ENCODE measurements around the gene ADAMTSL3.
"Not testable (repeated sequence)": the region's sequence is repeated elsewhere in the genome, so short reads cannot be mapped to it uniquely, and the experiment has no call there.

ADAMTSL3 gene

DNA sequence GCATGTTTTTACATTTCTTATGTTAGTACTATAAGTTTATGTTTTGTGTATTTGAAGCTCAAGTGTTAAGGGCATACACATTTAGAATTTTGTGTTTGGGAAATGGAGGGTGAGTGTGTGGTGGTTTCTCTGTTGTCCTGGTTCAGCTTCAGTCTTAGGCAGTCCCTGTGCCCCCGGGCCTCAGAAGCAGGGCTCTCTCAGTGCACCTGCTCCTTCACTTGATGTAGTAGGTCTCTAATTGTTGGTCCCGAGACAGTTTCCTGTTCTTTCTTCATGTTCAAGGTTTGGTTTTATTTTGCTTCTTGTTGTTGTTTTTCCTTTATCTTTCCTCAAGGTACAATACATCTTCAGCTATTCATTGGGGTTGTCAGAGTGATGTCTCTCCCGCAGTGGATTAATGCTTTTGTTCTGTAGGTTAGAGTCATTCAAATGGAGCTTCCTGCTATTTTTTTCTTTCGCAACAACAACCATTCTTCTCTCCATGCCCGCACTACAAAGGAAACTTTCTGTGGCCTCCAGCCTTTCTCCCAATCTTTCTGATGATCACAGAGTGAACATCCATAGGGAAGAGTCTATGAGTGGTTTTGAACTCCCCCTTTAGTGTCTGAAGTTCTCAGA, 403.9 kb downstream of the ADAMTSL3 start:
- no peak overlapping the region for H3K4me2 ChIP-seq (ENCODE audit: low read length)
- H4K20me1 ChIP-seq (ENCODE audit: control insufficient read depth, insufficient read depth, low read depth, low read length), result no peaks in the 10 kb centered on the region
- TF ChIP-seq, protein P1, sequence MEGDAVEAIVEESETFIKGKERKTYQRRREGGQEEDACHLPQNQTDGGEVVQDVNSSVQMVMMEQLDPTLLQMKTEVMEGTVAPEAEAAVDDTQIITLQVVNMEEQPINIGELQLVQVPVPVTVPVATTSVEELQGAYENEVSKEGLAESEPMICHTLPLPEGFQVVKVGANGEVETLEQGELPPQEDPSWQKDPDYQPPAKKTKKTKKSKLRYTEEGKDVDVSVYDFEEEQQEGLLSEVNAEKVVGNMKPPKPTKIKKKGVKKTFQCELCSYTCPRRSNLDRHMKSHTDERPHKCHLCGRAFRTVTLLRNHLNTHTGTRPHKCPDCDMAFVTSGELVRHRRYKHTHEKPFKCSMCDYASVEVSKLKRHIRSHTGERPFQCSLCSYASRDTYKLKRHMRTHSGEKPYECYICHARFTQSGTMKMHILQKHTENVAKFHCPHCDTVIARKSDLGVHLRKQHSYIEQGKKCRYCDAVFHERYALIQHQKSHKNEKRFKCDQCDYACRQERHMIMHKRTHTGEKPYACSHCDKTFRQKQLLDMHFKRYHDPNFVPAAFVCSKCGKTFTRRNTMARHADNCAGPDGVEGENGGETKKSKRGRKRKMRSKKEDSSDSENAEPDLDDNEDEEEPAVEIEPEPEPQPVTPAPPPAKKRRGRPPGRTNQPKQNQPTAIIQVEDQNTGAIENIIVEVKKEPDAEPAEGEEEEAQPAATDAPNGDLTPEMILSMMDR (IDR thresholded peaks at IDR 0.05; ENCODE audit: low read depth, low read length, poor library complexity, severe bottlenecking), result no peak
- no peak for TF ChIP-seq EZH2phosphoT487 (IDR thresholded peaks at IDR 0.05; ENCODE audit: borderline replicate concordance, low read length)
- no peak overlapping the region for H3K27ac ChIP-seq (ENCODE audit: low read depth, low read length)
- no peak overlapping the region for H3K4me3 ChIP-seq (ENCODE audit: low read length)
- no peaks in the 10 kb centered on the region for H3K79me2 ChIP-seq (ENCODE audit: control insufficient read depth, low read length)
- no peaks in the 10 kb centered on the region for H3K36me3 ChIP-seq (ENCODE audit: control insufficient read depth, low read length)
- H3K4me1 ChIP-seq (ENCODE audit: control insufficient read depth, low read length), result no peaks in the 10 kb centered on the region
- H3K9me2 ChIP-seq (replicated peaks; ENCODE audit: control insufficient read depth, low read length), result no peaks in the 10 kb centered on the region
- no peaks in the 10 kb centered on the region for H3K9me3 ChIP-seq (ENCODE audit: control insufficient read depth, insufficient read depth, low read length)
- H3K27me3 ChIP-seq (ENCODE audit: control insufficient read depth, low read length), result no peaks in the 10 kb centered on the region
- H3F3A ChIP-seq (ENCODE audit: control insufficient read depth, insufficient read depth), result no peaks in the 10 kb centered on the region

DNA sequence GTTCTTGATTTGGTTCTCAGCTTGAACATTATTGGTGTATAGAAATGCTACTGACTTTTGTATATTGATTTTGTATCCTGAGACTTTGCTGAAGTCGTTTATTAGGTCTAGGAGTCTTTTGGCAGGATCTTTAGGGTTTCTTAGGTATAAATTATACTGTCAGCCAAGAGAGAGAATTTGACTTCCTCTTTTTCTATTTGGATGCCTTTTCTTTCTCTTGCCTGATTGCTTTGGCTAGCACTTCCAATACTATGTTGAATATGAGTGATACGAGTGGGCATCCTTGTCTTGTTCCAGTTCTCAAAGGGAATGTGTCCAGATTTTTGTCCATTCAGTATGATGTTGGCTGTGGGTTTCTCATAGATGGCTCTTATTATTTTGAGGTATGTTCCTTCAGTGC, 409.8 kb downstream of the ADAMTSL3 start:
- H3K36me3 ChIP-seq (ENCODE audit: control insufficient read depth, low read length); H3K4me1 ChIP-seq (ENCODE audit: control insufficient read depth, low read length); H3F3A ChIP-seq (ENCODE audit: control insufficient read depth, insufficient read depth): not testable (repeated sequence)

DNA sequence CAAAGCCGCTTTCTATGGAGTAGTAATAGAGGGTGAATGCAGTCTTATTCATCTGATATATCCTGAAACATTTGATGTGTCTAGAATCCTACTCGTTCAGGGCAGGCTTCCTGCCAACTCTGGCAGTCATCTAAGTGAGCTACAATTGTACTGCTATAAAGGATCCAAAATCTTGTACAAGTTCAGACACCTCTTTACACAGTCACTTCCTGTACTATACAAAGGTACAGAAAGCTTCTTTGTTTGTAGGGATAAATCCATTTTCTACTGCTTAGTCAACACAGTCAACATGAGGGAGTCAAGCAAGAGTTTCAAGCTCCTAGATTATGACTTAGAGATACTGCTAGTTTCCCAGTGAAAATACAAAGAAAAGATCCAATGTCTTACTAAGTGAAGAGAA, 414.8 kb downstream of the ADAMTSL3 start:
- H3K4me3 ChIP-seq (ENCODE audit: low read length); H3K9me3 ChIP-seq (ENCODE audit: control insufficient read depth, insufficient read depth, low read length); H4K20me1 ChIP-seq (ENCODE audit: control insufficient read depth, insufficient read depth, low read depth, low read length); H3K27me3 ChIP-seq (ENCODE audit: control insufficient read depth, low read length); H3K4me2 ChIP-seq (ENCODE audit: low read length); H3K27ac ChIP-seq (ENCODE audit: low read depth, low read length); H3F3A ChIP-seq (ENCODE audit: control insufficient read depth, insufficient read depth); H3K9me2 ChIP-seq (replicated peaks; ENCODE audit: control insufficient read depth, low read length); H3K36me3 ChIP-seq (ENCODE audit: control insufficient read depth, low read length); H3K79me2 ChIP-seq (ENCODE audit: control insufficient read depth, low read length); H3K4me1 ChIP-seq (ENCODE audit: control insufficient read depth, low read length): not testable (repeated sequence)

More for the DNA sequence above, 409.8 kb downstream of the ADAMTSL3 start:
- not testable (repeated sequence) for H3K27me3 ChIP-seq (ENCODE audit: control insufficient read depth, low read length); H3K9me3 ChIP-seq (ENCODE audit: control insufficient read depth, insufficient read depth, low read length); H3K27ac ChIP-seq (ENCODE audit: low read depth, low read length); H3K9me2 ChIP-seq (replicated peaks; ENCODE audit: control insufficient read depth, low read length); H4K20me1 ChIP-seq (ENCODE audit: control insufficient read depth, insufficient read depth, low read depth, low read length); H3K4me2 ChIP-seq (ENCODE audit: low read length); H3K79me2 ChIP-seq (ENCODE audit: control insufficient read depth, low read length); H3K4me3 ChIP-seq (ENCODE audit: low read length)

DNA sequence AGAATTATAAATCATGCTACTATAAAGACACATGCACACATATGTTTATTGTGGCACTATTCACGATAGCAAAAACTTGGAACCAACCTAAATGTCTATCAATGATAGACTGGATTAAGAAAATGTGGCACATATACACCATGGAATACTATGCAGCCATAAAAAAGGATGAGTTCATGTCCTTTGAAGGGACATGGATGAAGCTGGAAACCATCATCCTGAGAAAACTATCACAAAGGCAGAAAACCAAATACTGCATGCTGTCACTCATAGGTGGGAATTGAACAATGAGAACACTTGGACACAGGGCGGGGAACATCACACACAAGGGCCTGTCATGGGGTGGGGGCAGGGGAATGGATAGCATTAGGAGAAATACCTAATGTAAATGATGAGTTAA, 424.1 kb downstream of the ADAMTSL3 start:
- H3K79me2 ChIP-seq (ENCODE audit: control insufficient read depth, low read length); H3K9me2 ChIP-seq (replicated peaks; ENCODE audit: control insufficient read depth, low read length); H3K4me3 ChIP-seq (ENCODE audit: low read length); H4K20me1 ChIP-seq (ENCODE audit: control insufficient read depth, insufficient read depth, low read depth, low read length); H3K27ac ChIP-seq (ENCODE audit: low read depth, low read length); H3K27me3 ChIP-seq (ENCODE audit: control insufficient read depth, low read length); H3F3A ChIP-seq (ENCODE audit: control insufficient read depth, insufficient read depth); H3K36me3 ChIP-seq (ENCODE audit: control insufficient read depth, low read length); H3K4me1 ChIP-seq (ENCODE audit: control insufficient read depth, low read length); H3K9me3 ChIP-seq (ENCODE audit: control insufficient read depth, insufficient read depth, low read length); H3K4me2 ChIP-seq (ENCODE audit: low read length): not testable (repeated sequence)

DNA sequence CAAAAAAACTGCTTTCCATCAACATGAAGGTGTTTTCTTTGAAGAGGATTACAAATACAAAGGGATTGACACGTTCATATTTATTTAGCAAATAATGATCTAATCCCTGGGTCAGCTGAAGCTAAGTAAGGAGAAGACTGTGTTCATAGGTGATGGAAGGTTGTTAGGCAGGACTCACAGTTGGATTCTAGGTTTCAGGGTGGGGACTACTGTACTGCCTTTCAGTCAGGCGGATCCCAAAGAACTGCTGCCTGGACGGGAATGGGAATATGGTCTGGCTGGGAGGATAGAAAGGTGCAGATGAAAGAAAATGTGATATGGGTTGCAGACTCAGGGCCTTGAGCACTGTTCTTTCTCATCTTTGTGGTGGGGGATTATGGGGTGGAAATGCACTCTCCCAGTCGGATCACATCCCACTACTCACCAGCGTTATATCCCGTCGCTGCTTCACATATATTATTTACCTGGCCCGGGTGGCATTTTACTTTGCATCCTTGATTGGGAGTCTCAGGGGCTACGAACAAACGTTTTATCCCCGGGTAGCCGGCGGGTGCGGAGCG, 425.5 kb downstream of the ADAMTSL3 start:
- not testable (repeated sequence) for H3K4me3 ChIP-seq (ENCODE audit: low read length); H3K4me2 ChIP-seq (ENCODE audit: low read length); H3K27ac ChIP-seq (ENCODE audit: low read depth, low read length)

More for the DNA sequence above, 425.5 kb downstream of the ADAMTSL3 start:
- not testable (repeated sequence) for H3K9me3 ChIP-seq (ENCODE audit: control insufficient read depth, insufficient read depth, low read length); H3K4me1 ChIP-seq (ENCODE audit: control insufficient read depth, low read length); H3K9me2 ChIP-seq (replicated peaks; ENCODE audit: control insufficient read depth, low read length); H3K36me3 ChIP-seq (ENCODE audit: control insufficient read depth, low read length); H3K27me3 ChIP-seq (ENCODE audit: control insufficient read depth, low read length); H4K20me1 ChIP-seq (ENCODE audit: control insufficient read depth, insufficient read depth, low read depth, low read length); H3K79me2 ChIP-seq (ENCODE audit: control insufficient read depth, low read length); H3F3A ChIP-seq (ENCODE audit: control insufficient read depth, insufficient read depth)
